Mononuclear cell (primary cell): ENCODE measurements around the gene CDK5RAP1. TPM values are rescaled to one million over a fixed set of nuclear protein-coding genes. Genes with fewer than 3 reads are reported as not detected.
"Not testable (repeated sequence)": the region's sequence is repeated elsewhere in the genome, so short reads cannot be mapped to it uniquely, and the experiment has no call there.

ENCODE experiments used
- H3K27me3 ChIP-seq: 2 replicates; pipeline ENCODE4 v1.6.0; 2011; ENCODE audit warnings: low read length, control low read depth; ENCODE audit not compliant: insufficient read depth
- H3K4me1 ChIP-seq: 2 replicates; pipeline ENCODE4 v1.5.1; 2011; ENCODE audit warnings: mild to moderate bottlenecking, low read length, control low read depth; ENCODE audit not compliant: insufficient read depth
- H3K4me3 ChIP-seq: 2 replicates; pipeline ENCODE4 v1.5.1; 2011; ENCODE audit warnings: mild to moderate bottlenecking, low read length, moderate library complexity
- H3K9me3 ChIP-seq: 2 replicates; pipeline ENCODE4 v1.5.1; 2011; ENCODE audit warnings: low read depth, mild to moderate bottlenecking, control low read depth, low read length
- total RNA-seq: library from RNA; depleted of rRNA; stranded (reverse); fragments of >200 nt; gene quantifications from one replicate; pipeline ENCODE4 v1.2.3, GENCODE V29; 2012

Gene CDK5RAP1, protein sequence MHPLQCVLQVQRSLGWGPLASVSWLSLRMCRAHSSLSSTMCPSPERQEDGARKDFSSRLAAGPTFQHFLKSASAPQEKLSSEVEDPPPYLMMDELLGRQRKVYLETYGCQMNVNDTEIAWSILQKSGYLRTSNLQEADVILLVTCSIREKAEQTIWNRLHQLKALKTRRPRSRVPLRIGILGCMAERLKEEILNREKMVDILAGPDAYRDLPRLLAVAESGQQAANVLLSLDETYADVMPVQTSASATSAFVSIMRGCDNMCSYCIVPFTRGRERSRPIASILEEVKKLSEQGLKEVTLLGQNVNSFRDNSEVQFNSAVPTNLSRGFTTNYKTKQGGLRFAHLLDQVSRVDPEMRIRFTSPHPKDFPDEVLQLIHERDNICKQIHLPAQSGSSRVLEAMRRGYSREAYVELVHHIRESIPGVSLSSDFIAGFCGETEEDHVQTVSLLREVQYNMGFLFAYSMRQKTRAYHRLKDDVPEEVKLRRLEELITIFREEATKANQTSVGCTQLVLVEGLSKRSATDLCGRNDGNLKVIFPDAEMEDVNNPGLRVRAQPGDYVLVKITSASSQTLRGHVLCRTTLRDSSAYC
- 34.6 TPM for total RNA-seq

GRCh38 chr20:33401184-33401920, at the start of gene CDK5RAP1:
Gene CDK5RAP1, minus strand, starts transcription at chr20:33401519. Its CDS starts 4,455 bp downstream, at chr20:33397064.
- Histone ChIP-seq H3K4me1 (peaks cover 31% of the 10 kb centered on the region), H3K4me3 (peak within 1 kb of the TSS; percentile 70), H3K27me3 (no peaks in the 10 kb centered on the region), H3K9me3 (no peaks in the 10 kb centered on the region)

GRCh38 chr20:33450867-33451266, 49.5 kb upstream of the CDK5RAP1 start:
- no peak overlapping the region for H3K4me3 ChIP-seq
- H3K27me3 ChIP-seq: no peaks in the 10 kb centered on the region
- H3K4me1 ChIP-seq: no peaks in the 10 kb centered on the region
- no peaks in the 10 kb centered on the region for H3K9me3 ChIP-seq

- H3K27me3 ChIP-seq: no peaks in the 10 kb centered on the region
- no peak overlapping the region for H3K4me3 ChIP-seq
- peaks cover 16% of the 10 kb centered on the region for H3K4me1 ChIP-seq
- no peaks in the 10 kb centered on the region for H3K9me3 ChIP-seq
These were observed 44.7 kb upstream of the CDK5RAP1 start for GRCh38 chr20:33445881-33446625.

DNA sequence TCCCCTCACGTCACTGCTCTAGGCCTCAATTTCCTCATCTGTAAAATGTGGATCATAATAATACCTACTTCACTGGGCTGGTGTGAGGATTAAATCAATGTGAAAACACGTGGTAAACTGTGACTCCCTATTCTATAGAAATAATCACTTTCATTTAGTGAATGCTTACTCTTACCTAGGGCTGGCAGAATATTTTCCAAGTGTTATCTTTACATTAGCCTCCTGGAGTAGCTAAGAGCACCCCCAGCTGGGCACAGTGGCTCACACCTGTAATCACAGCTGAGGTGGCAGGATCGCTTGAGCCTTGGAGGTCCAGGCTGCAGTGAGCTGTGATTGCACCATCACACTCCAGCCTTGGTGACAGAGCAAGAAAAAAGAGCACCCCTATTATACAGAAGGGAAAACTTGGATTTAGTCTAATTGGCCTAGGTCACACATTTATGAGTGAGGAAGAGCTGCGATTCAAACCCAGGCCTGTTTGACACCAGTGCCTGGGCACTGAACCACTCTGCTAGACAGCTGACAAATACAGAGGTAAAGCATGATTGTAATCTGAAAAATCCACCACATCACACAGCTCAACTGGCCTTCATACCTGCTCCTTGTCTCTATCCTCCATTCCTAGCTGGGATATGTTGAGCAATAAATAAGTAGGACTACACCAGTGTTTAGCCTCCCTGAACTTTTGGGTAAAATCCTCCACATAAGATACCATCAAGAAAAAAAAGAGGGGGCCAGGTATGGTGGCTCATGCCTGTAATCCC, 43.7 kb upstream of the CDK5RAP1 start:
- Histone ChIP-seq H3K4me3 (no peak overlapping the region), H3K9me3 (no peaks in the 10 kb centered on the region), H3K27me3 (no peaks in the 10 kb centered on the region), H3K4me1 (peaks cover 16% of the 10 kb centered on the region)

- Histone ChIP-seq H3K4me3 (peak within 1 kb of the TSS; percentile 60), H3K4me1 (peaks cover 16% of the 10 kb centered on the region), H3K9me3 (no peaks in the 10 kb centered on the region), H3K27me3 (no peaks in the 10 kb centered on the region)
These were observed 42.4 kb upstream of the CDK5RAP1 start, which contains the start of gene SNTA1 for GRCh38 chr20:33443512-33444239. Gene SNTA1, minus strand, starts transcription at chr20:33443763. Its CDS starts 143 bp downstream, at chr20:33443620.

GRCh38 chr20:33443006-33443511, 41.7 kb upstream of the CDK5RAP1 start:
- H3K4me1 ChIP-seq: peaks cover 16% of the 10 kb centered on the region
- H3K27me3 ChIP-seq: no peaks in the 10 kb centered on the region
- H3K9me3 ChIP-seq: no peaks in the 10 kb centered on the region
- peak overlapping the region; percentile 60 for H3K4me3 ChIP-seq

DNA sequence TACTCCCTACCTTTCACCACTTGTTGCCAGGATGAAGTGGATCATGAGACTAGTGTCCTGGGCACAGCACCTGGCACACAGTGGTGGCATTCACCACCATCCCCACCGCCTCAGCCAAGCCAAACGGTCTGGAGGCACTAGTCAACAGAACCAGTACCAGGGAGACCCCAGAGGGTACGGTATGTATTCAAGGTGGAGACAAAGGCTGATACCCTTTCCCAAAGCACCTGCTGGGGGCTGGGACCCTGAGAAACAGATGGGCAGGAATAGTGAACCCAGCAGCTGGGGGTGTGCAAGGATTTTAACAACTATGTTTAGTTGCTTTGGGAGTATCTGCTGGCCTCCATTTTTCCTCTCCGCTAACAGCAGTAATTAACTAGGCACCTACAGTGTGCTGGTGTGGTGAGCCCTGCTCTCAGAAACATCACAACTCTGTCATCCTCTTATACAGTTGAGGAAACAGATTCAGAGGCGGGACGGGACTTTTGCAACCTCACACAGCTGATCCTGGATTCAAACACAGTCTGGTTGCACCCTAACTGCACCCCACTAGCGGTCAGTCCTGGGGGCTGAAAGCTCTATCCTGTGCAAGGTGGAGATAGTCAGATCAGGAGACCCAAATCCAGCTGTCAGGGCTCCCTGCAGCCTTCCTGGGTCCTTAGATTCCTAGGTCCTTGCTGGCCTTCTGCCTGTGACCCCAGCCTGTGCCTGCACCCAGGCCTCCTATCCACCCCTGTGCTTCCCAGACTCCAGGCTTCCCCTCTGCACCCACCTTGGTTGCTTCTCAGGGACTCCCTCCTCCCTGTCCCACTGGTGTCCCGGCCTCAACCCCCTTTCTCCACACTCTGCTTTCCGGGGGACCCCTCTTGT, 41.1 kb upstream of the CDK5RAP1 start:
- Histone ChIP-seq H3K4me3 (no peak overlapping the region), H3K27me3 (no peaks in the 10 kb centered on the region), H3K9me3 (no peaks in the 10 kb centered on the region), H3K4me1 (peaks cover 16% of the 10 kb centered on the region)

DNA sequence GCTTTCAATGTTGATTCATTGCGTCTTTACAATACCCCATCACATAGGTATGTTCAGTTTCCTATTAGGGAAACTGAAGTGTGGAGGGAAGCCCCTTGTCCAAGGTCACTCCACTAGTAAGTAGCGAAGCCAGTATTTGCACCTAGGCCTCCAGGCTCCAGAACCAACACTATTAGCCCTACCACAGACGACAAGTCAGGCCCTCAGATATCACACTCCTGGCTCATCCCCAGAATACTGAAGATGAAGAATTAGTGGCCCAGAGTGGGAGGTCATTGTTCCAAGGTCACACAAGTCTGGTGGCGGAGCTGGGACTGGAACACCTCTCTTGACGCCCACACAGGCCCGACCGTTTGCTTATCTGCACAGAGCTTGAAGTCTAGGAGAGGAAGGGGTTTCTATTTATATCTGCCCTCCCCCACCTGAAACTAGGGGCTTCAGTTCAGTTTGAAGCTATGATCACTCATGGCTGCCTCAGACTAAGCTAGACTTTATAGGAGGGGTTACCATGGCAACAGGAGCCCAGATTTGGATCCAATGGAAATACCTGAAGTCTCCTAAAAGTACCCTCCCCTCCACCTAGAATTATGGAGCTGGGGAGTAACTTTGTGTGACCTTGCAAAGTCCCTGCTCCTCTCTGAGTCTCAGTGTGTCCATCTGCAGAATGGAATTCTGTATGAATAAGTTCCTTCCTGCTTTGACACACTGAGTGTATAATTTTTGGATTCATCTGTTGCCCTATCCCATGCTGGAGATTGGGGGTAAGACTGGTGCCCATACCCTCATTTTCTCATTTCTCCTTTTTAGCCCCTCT, 40.0 kb upstream of the CDK5RAP1 start:
- Histone ChIP-seq H3K9me3 (no peaks in the 10 kb centered on the region), H3K27me3 (no peaks in the 10 kb centered on the region), H3K4me1 (peaks cover 16% of the 10 kb centered on the region), H3K4me3 (no peak overlapping the region)

DNA sequence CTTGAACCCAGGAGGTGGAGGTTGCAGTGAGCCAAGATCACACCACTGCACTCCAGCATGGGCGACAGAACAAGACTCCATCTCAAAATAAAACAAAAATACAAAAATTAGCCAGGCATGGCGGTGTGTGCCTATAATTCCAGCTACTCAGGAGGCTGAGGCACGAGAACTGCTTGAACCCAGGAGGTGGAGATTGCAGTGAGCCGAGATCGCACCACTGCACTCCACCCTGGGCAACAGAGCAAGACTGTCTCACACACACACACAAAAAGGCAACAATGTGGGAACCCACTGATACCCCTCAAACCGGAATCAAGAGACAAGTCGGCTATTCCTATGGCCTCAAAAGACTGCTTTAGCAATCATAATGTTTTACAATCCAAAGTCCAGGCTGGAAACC, 39.2 kb upstream of the CDK5RAP1 start:
- H3K27me3 ChIP-seq, H3K9me3 ChIP-seq, H3K4me3 ChIP-seq: not testable (repeated sequence)
- peaks cover 16% of the 10 kb centered on the region for H3K4me1 ChIP-seq

DNA sequence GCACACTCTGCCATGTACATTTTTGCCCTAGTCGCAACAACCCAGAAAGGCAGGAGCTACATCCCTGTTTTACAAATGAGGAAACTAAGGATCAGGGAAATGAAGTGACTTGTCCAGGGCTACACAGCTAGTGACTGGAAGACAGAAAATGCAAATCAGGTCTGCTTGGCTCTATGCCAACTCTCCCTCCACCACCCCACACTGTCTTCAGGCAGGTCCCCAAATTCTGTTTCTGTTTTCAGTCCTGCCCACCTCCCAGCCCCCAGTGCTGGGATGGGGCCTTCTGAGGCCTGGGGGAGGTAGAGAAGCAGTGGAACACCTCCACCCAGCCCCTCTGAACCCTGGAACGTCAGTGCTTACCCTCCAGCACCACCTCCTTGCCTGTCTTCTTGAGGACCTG, 37.2 kb upstream of the CDK5RAP1 start:
- H3K27me3 ChIP-seq: no peaks in the 10 kb centered on the region
- H3K9me3 ChIP-seq: no peaks in the 10 kb centered on the region
- peaks cover 9% of the 10 kb centered on the region for H3K4me1 ChIP-seq
- no peak overlapping the region for H3K4me3 ChIP-seq

- H3K9me3 ChIP-seq: no peaks in the 10 kb centered on the region
- H3K4me1 ChIP-seq: peaks cover under 1% of the 10 kb centered on the region
- no peaks in the 10 kb centered on the region for H3K27me3 ChIP-seq
- H3K4me3 ChIP-seq: no peak overlapping the region
These were observed 36.0 kb upstream of the CDK5RAP1 start for GRCh38 chr20:33437141-33437911.

- Histone ChIP-seq H3K27me3 (no peaks in the 10 kb centered on the region), H3K4me1 (no peaks in the 10 kb centered on the region), H3K9me3 (no peaks in the 10 kb centered on the region), H3K4me3 (no peak overlapping the region)
These were observed 33.1 kb upstream of the CDK5RAP1 start for GRCh38 chr20:33434434-33434833.
